Adrenal gland (tissue), 5 donors: ENCODE measurements around the gene CCL17.

Source experiments
- CTCF ChIP-seq, 6 experiments: fragments of 450-650 bp in 4 of 6; fragments of 200-600 bp in 2 of 6; sonication (generic) in 1 of 6; IDR thresholded peaks; 1 replicate in 5 of 6; 2 replicates in 1 of 6; pipeline versions ENCODE4 v1.5.1 to v1.8.0; 2016 to 2021; ENCODE audit warnings: antibody characterized with exemption in 6 of 6, mild to moderate bottlenecking in 2 of 6, moderate library complexity in 1 of 6
- POLR2A ChIP-seq, 2 donors: fragments of 450-650 bp; IDR thresholded peaks; one replicate each; pipeline ENCODE4 v1.6.1; 2017; ENCODE audit warnings: antibody characterized with exemption in 2 of 2, mild to moderate bottlenecking in 2 of 2, moderate library complexity in 1 of 2
- donor health status: DM: no; HTN: no; CAD: no.

- TF ChIP-seq POLR2A (IDR thresholded peaks at IDR 0.05): no peak
- no peak for TF ChIP-seq CTCF (IDR thresholded peaks at IDR 0.05)
These were observed 40.4 kb upstream of the CCL17 start for GRCh38 chr16:57364143-57364542.
